ENCODE measurements around the gene ZNF837. TPM values are rescaled to one million over a fixed set of nuclear protein-coding genes. Genes with fewer than 3 reads are reported as not detected.

The ZNF837 gene
- total RNA-seq, 1 donor from 2014 or later: 1.2 TPM

- peaks cover 0 to 59% of the 10 kb centered on the region in 2 donors for H3K36me3 ChIP-seq
- H3K9me3 ChIP-seq: peaks cover 6% of the 10 kb centered on the region
- H3K4me1 ChIP-seq: no peaks in the 10 kb centered on the region
- no peak for DNase-seq (ENCODE audit: extremely low spot score in 2 of 2)
- no peak for TF ChIP-seq POLR2A (IDR thresholded peaks at IDR 0.05)
- TF ChIP-seq, protein P1, sequence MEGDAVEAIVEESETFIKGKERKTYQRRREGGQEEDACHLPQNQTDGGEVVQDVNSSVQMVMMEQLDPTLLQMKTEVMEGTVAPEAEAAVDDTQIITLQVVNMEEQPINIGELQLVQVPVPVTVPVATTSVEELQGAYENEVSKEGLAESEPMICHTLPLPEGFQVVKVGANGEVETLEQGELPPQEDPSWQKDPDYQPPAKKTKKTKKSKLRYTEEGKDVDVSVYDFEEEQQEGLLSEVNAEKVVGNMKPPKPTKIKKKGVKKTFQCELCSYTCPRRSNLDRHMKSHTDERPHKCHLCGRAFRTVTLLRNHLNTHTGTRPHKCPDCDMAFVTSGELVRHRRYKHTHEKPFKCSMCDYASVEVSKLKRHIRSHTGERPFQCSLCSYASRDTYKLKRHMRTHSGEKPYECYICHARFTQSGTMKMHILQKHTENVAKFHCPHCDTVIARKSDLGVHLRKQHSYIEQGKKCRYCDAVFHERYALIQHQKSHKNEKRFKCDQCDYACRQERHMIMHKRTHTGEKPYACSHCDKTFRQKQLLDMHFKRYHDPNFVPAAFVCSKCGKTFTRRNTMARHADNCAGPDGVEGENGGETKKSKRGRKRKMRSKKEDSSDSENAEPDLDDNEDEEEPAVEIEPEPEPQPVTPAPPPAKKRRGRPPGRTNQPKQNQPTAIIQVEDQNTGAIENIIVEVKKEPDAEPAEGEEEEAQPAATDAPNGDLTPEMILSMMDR (IDR thresholded peaks at IDR 0.05): no peak
- TF ChIP-seq POLR2AphosphoS5 (IDR thresholded peaks at IDR 0.05; ENCODE audit: insufficient read depth in 1 of 2, low read depth in 1 of 2): no peak
- no peaks in the 10 kb centered on the region for H3K27me3 ChIP-seq
- H3K4me3 ChIP-seq: no peak overlapping the region
- intact Hi-C loops (cut with DNase I): no loop called here
- H3K27ac ChIP-seq: no peak overlapping the region
Measured at GRCh38 chr19:58416604-58417003, 35.8 kb upstream of the ZNF837 start.

- H3K4me3 ChIP-seq: peak overlapping the region; percentile 63 to 84
- H3K27me3 ChIP-seq: no peaks in the 10 kb centered on the region
- intact Hi-C loops (cut with DNase I): no loop called here
- peak overlapping the region; percentile 82 for H3K27ac ChIP-seq
- H3K9me3 ChIP-seq: no peaks in the 10 kb centered on the region
- TF ChIP-seq, protein P1 (IDR thresholded peaks at IDR 0.05): no peak
- TF ChIP-seq POLR2A (IDR thresholded peaks at IDR 0.05): no peak
- TF ChIP-seq POLR2AphosphoS5 (IDR thresholded peaks at IDR 0.05; ENCODE audit: insufficient read depth in 1 of 2, low read depth in 1 of 2): no peak
- no peaks in the 10 kb centered on the region for H3K36me3 ChIP-seq
- DNase-seq (ENCODE audit: extremely low spot score in 2 of 2): no peak
- peaks cover 25% of the 10 kb centered on the region for H3K4me1 ChIP-seq
Measured at GRCh38 chr19:58409010-58409790, 28.4 kb upstream of the ZNF837 start.

- no peaks in the 10 kb centered on the region for H3K36me3 ChIP-seq
- TF ChIP-seq, protein P1 (IDR thresholded peaks at IDR 0.05): no peak
- TF ChIP-seq POLR2A (IDR thresholded peaks at IDR 0.05) (peak in 1 of 2 donors; percentile 78), POLR2AphosphoS5 (IDR thresholded peaks at IDR 0.05; ENCODE audit: insufficient read depth in 1 of 2, low read depth in 1 of 2) (peak; percentile 91 to 93)
- no peaks in the 10 kb centered on the region for H3K9me3 ChIP-seq
- peak within 1 kb of the TSS; percentile 82 for H3K27ac ChIP-seq
- peak within 1 kb of the TSS; percentile 63 to 84 for H3K4me3 ChIP-seq
- intact Hi-C loops (cut with DNase I): no loop called here
- DNase-seq (ENCODE audit: extremely low spot score in 2 of 2): no peak
- H3K27me3 ChIP-seq: no peaks in the 10 kb centered on the region
- peaks cover 25% of the 10 kb centered on the region for H3K4me1 ChIP-seq
Measured at GRCh38 chr19:58408152-58409009, 27.6 kb upstream of the ZNF837 start, which contains the start of gene ZNF584. Gene ZNF584 (plus strand): TSS chr19:58408649. CDS start chr19:58409148, 499 bp downstream.

- TF ChIP-seq POLR2A (IDR thresholded peaks at IDR 0.05): no peak
- TF ChIP-seq POLR2AphosphoS5 (IDR thresholded peaks at IDR 0.05; ENCODE audit: insufficient read depth in 1 of 2, low read depth in 1 of 2): no peak
- TF ChIP-seq, protein P1 (IDR thresholded peaks at IDR 0.05): no peak
- Histone ChIP-seq H3K9me3 (no peaks in the 10 kb centered on the region), H3K4me3 (peak overlapping the region; percentile 63 to 84), H3K27me3 (no peaks in the 10 kb centered on the region), H3K27ac (peak overlapping the region; percentile 82), H3K36me3 (no peaks in the 10 kb centered on the region), H3K4me1 (peaks cover 25% of the 10 kb centered on the region)
- DNase-seq (ENCODE audit: extremely low spot score in 2 of 2): no peak
- intact Hi-C loops (cut with DNase I): no loop called here
Measured at GRCh38 chr19:58407658-58408151, 26.9 kb upstream of the ZNF837 start.
